ENCODE measurements around the gene NCLN. TPM values are rescaled to one million over a fixed set of nuclear protein-coding genes. Genes with fewer than 3 reads are reported as not detected.

NCLN gene
- total RNA-seq, 2 experiments from 2014 or later = 55.9 to 56.8 TPM

GRCh38 chr19:3251229-3251628 lies 65.5 kb downstream of the NCLN start:
- Mint-ChIP-seq H3K36me3 (ENCODE audit: low read depth) (no peaks in the 10 kb centered on the region), H3K4me3 (no peak overlapping the region), H3K9me3 (peaks cover 15% of the 10 kb centered on the region), H3K27me3 (peaks cover 8% of the 10 kb centered on the region), H3K27ac (no peak overlapping the region), H3K4me1 (ENCODE audit: low read depth) (no peaks in the 10 kb centered on the region)
- TF ChIP-seq CTCF (IDR thresholded peaks at IDR 0.05) = no peak
- ChIA-PET CTCF (interaction anchor here (0.7 to 1.4 kb wide), 3 partner anchors 33 to 300 kb away, joined by 3 to 5 read pairs (median 3); no protein-coding TSS in a partner anchor), POLR2A (no interaction called here)
- ATAC-seq (no peak), DNase-seq (no peak)
- intact Hi-C loops (cut with micrococcal nuclease) = no loop called here

- ATAC-seq = no peak
- no peak overlapping the region for H3K27ac Mint-ChIP-seq
- ChIA-PET CTCF (interaction anchor here (0.6 to 1.4 kb wide), 4 partner anchors 19 to 1568 kb away, joined by 3 read pairs; no protein-coding TSS in a partner anchor), POLR2A (interaction anchor here (1.4 kb wide), 1 partner anchor 19 kb away, joined by 4 read pairs; no protein-coding TSS in a partner anchor)
- H3K4me3 Mint-ChIP-seq = no peak overlapping the region
- TF ChIP-seq CTCF (IDR thresholded peaks at IDR 0.05) = no peak
- H3K9me3 Mint-ChIP-seq = peaks cover 15% of the 10 kb centered on the region
- no peaks in the 10 kb centered on the region for H3K36me3 Mint-ChIP-seq (ENCODE audit: low read depth)
- intact Hi-C loops (cut with micrococcal nuclease) = no loop called here
- peaks cover 8% of the 10 kb centered on the region for H3K27me3 Mint-ChIP-seq
- DNase-seq = no peak
- no peaks in the 10 kb centered on the region for H3K4me1 Mint-ChIP-seq (ENCODE audit: low read depth)
These were observed 66.9 kb downstream of the NCLN start for GRCh38 chr19:3252650-3253049.

- H3K4me1 Mint-ChIP-seq (ENCODE audit: low read depth) = no peaks in the 10 kb centered on the region
- CTCF ChIA-PET = interaction anchor here (0.6 to 1.4 kb wide), 4 partner anchors 19 to 1567 kb away, joined by 3 read pairs; no protein-coding TSS in a partner anchor
- peaks cover 15% of the 10 kb centered on the region for H3K9me3 Mint-ChIP-seq
These were observed 67.5 kb downstream of the NCLN start for GRCh38 chr19:3253270-3253669.

GRCh38 chr19:3254520-3254919 lies 68.8 kb downstream of the NCLN start:
- Mint-ChIP-seq H3K9me3 (peaks cover 15% of the 10 kb centered on the region), H3K27ac (no peak overlapping the region), H3K36me3 (ENCODE audit: low read depth) (no peaks in the 10 kb centered on the region), H3K27me3 (peaks cover 10% of the 10 kb centered on the region), H3K4me3 (no peak overlapping the region), H3K4me1 (ENCODE audit: low read depth) (no peaks in the 10 kb centered on the region)
- no peak for TF ChIP-seq CTCF (IDR thresholded peaks at IDR 0.05)
- no peak for ATAC-seq
- DNase-seq = no peak
- ChIA-PET POLR2A (no interaction called here), CTCF (no interaction called here)
- intact Hi-C loops (cut with micrococcal nuclease) = no loop called here

More at GRCh38 chr19:3253270-3253669, 67.5 kb downstream of the NCLN start:
- ATAC-seq (no peak), DNase-seq (no peak)
- H3K27ac Mint-ChIP-seq = no peak overlapping the region
- peaks cover 8% of the 10 kb centered on the region for H3K27me3 Mint-ChIP-seq
- TF ChIP-seq CTCF (IDR thresholded peaks at IDR 0.05) = no peak
- no peaks in the 10 kb centered on the region for H3K36me3 Mint-ChIP-seq (ENCODE audit: low read depth)
- no peak overlapping the region for H3K4me3 Mint-ChIP-seq
- POLR2A ChIA-PET = interaction anchor here (1.4 kb wide), 1 partner anchor 20 kb away, joined by 4 read pairs; no protein-coding TSS in a partner anchor
- intact Hi-C loops (cut with micrococcal nuclease) = no loop called here

GRCh38 chr19:3257071-3257470 lies 71.3 kb downstream of the NCLN start:
- DNase-seq (no peak), ATAC-seq (no peak)
- CTCF ChIA-PET = interaction anchor here (1.3 kb wide), 1 partner anchor 48 kb away, joined by 5 read pairs; no protein-coding TSS in a partner anchor
- H3K36me3 Mint-ChIP-seq (ENCODE audit: low read depth) = no peaks in the 10 kb centered on the region
- peaks cover 2% of the 10 kb centered on the region for H3K27me3 Mint-ChIP-seq
- no peak overlapping the region for H3K4me3 Mint-ChIP-seq
- TF ChIP-seq CTCF (IDR thresholded peaks at IDR 0.05) = no peak
- H3K27ac Mint-ChIP-seq = no peak overlapping the region
- peaks cover 13% of the 10 kb centered on the region for H3K9me3 Mint-ChIP-seq
- no peaks in the 10 kb centered on the region for H3K4me1 Mint-ChIP-seq (ENCODE audit: low read depth)
- intact Hi-C loops (cut with micrococcal nuclease) = no loop called here
- POLR2A ChIA-PET = no interaction called here

Other genes with a start within 250 kb of the NCLN start
- gene ZNF77, start 241.0 kb upstream of the NCLN start, total RNA-seq = 1 to 10 TPM; 2.6 to 2.8 TPM
- 1 to 10 TPM; 3.5 to 5.1 TPM for gene TLE6, start 208.4 kb upstream of the NCLN start, total RNA-seq
- 1 to 10 TPM; 2.8 to 3.0 TPM for gene TLE2, start 156.7 kb upstream of the NCLN start, total RNA-seq
- 100 to 1,000 TPM; 283 to 296 TPM for gene TLE5, start 123.4 kb upstream of the NCLN start, total RNA-seq
- 1 to 10 TPM; 5.2 to 5.4 TPM for gene GNA11, start 91.6 kb upstream of the NCLN start, total RNA-seq
- 10 to 100 TPM; 44.1 to 45.5 TPM for gene GNA15, start 49.9 kb upstream of the NCLN start, total RNA-seq
- gene S1PR4, start 7.2 kb upstream of the NCLN start, total RNA-seq = 10 to 100 TPM; 48.5 to 51.9 TPM
- under 1 TPM; 0.20 to 0.56 TPM for gene CELF5, start 38.7 kb downstream of the NCLN start, total RNA-seq
- gene NFIC, start 180.7 kb downstream of the NCLN start, total RNA-seq = 10 to 100 TPM; 19.0 to 20.8 TPM